GM12891 (cell line): Measurements from ENCODE around the gene RHO.
"Not testable (repeated sequence)": the region's sequence is repeated elsewhere in the genome, so short reads cannot be mapped to it uniquely, and the experiment has no call there.

Experiments used
- DNase-seq: peaks from one replicate; pipeline ENCODE4 v3.0.0; 2011; ENCODE audit warnings: low spot score; ENCODE audit not compliant: insufficient read length
- FAIRE-seq: peaks from 2 replicates; lab custom pipeline; 2011; peaks lifted over from hg19 to GRCh38; lab: Jason Lieb, UNC
- PAX5 ChIP-seq: IDR thresholded peaks from 2 replicates; pipeline ENCODE4 v1.6.1; 2011; ENCODE audit warnings: low read length, moderate library complexity, mild to moderate bottlenecking; ENCODE audit not compliant: insufficient read depth, severe bottlenecking
- POLR2A ChIP-seq: IDR thresholded peaks from 2 replicates; pipeline ENCODE4 v1.6.1; 2011; ENCODE audit warnings: low read depth, low read length, control low read depth
- POLR2AphosphoS5 ChIP-seq: IDR thresholded peaks from 2 replicates; pipeline ENCODE4 v1.6.1; 2011; ENCODE audit warnings: low read depth, low read length, control low read depth
- POU2F2 ChIP-seq: IDR thresholded peaks from 2 replicates; pipeline ENCODE4 v1.6.1; 2011; ENCODE audit warnings: low read depth, mild to moderate bottlenecking, control low read depth, low read length, moderate library complexity
- SPI1 ChIP-seq: IDR thresholded peaks from 2 replicates; pipeline ENCODE4 v1.6.1; 2011; ENCODE audit warnings: low read depth, low read length, control low read depth
- TAF1 ChIP-seq: IDR thresholded peaks from 2 replicates; pipeline ENCODE4 v1.6.1; 2011; ENCODE audit warnings: low read depth, low read length, control low read depth

Gene RHO

DNA sequence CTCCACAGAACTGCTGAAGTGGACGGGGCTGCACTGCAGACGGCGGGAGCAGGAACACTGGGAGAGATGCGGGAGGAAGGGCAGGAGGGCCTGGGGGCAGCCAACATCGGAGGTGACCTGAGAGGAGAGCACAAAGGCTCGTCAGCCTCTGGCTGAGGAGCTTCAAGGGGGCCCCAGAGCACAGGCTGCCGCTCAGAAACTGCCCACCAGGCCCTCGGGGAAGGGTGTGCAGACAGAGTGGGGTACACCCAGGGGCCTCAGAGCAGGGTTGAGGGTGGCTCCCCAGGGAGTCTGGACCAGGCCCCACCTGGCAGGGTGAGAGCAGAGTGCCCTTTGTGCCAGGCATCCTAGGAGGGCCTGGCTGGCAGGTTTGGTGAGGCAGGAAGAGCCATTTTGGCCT, 14.7 kb upstream of the RHO start:
- TF ChIP-seq POU2F2 (no peak), SPI1 (no peak), TAF1 (no peak), POLR2AphosphoS5 (no peak), POLR2A (no peak), PAX5 (no peak)
- no peak for FAIRE-seq
- DNase-seq = no peak

DNA sequence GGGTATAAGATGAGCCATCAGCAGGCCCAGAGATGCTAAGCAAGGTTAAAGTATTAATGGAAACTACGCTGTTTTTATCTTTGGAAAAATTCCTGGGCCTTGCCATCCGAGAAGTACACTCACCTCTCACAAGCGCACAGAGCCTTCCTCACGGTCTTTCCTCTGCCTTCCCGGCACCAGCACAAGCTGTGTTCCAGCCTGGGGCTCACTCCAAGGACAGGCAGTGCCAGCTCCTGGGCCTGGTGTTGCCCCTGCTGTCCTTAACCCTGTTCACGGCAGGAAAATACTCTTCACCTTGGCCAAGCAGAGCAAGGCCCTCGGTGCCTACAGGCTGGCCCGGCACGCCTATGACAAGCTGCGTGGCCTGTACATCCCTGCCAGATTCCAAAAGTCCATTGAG, 14.3 kb upstream of the RHO start:
- DNase-seq (no peak), FAIRE-seq (no peak)
- TF ChIP-seq POU2F2 = no peak
- no peak for TF ChIP-seq PAX5
- TF ChIP-seq POLR2AphosphoS5 = no peak
- no peak for TF ChIP-seq TAF1
- no peak for TF ChIP-seq SPI1
- TF ChIP-seq POLR2A = no peak

DNA sequence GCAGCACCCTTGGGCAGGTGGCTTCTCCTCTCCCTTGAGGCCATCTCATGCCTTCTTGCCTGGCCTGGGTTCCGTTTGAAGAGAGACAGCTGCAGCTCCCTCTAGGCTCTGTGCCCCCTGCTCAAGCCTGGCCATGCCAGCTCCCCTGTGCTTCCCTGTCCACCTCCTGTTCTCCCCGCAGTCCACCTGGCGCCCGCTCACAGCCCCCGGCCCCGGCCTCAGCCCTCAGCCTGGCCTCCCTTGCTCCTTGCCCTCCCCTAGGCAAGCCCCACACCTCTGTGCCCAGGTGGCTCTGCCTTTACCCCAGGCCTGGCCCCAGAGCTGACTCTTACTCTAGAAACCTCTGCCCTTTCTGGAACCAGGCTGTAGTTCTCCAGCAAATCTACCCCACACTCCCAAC, 13.9 kb upstream of the RHO start:
- FAIRE-seq (no peak), DNase-seq (no peak)
- TF ChIP-seq PAX5 (no peak), TAF1 (no peak), POU2F2 (no peak), SPI1 (no peak), POLR2AphosphoS5 (no peak), POLR2A (no peak)

DNA sequence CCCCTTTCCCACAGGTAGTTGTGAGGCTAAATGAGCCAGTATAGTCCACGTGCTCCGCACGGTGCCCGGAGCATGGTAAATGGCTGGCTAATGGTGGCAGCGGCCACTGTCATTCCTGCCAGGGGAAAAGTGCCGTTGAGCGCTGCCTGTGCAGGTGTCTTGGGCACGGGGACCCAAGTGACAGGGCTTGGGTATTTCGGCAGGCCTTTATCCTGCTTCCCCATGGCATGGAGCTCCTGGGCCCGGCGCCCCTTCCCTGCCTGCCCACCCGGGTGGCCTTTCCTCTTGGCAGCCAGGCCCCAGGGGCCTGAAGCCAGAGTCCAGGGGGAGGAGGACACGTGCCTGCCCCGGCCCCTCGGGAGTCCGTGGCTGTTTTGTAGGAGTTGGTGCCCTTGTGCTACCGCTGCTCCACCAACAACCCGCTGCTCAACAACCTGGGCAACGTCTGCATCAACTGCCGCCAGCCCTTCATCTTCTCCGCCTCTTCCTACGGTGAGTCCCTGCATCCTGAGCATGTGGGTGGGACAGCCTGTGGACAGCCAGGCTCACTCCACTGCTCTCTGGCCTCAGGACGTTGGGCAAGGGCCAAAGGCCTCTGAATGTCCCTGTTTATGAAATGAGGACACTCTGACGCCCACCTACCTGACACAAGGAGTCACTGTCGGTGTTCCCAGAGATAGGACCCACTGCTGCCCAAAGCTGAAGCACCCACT, 13.2 kb upstream of the RHO start:
- not testable (repeated sequence) for FAIRE-seq

DNA sequence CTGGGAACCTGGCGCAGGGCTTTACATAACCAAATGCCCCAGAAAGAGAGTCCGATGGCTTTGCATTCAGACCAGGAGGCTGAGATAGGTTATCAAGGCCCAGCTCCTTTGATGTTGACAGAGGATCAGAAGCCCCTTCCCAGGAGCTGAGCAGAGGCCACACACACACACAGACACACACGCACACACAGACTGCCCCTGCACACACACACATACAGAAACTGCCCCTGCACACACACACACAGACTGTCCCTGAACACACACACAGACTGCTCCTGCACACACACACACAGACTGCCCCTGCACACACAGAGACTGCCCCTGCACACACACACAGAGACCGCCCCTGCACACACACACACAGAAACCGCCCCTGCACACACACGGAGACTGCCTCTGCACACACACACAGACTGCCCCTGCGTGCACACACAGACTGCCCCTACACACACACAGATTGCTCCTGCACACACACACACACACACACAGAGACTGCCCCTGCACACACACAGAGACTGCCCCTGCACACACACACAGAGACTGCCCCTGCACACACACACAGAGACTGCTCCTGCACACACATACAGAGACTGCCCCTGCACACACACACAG, 12.5 kb upstream of the RHO start:
- FAIRE-seq = not testable (repeated sequence)

More for the DNA sequence above, 13.2 kb upstream of the RHO start:
- DNase-seq = not testable (repeated sequence)

DNA sequence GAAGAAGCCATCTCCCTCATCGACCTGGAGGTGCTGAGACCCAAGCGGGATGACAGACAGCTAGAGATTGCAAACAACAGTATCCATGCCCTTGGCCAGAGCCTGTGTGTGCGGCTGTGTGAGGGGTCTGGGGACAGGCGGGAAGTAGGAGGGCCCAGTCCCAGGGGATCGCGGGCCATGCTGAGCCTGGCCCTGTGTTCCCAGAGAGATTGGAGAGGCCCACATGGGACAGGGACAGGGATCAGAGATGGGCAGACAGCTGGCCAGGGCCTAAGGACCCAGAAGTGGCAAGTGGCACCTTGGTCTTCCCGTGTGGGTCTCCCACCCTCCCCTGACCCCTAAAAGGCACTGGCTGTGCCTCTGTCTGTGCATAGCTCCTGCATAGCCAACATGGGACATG, 10.9 kb upstream of the RHO start:
- FAIRE-seq = no peak
- no peak for DNase-seq
- TF ChIP-seq SPI1 = no peak
- TF ChIP-seq POU2F2 = no peak
- TF ChIP-seq PAX5 = no peak
- no peak for TF ChIP-seq POLR2A
- no peak for TF ChIP-seq POLR2AphosphoS5
- no peak for TF ChIP-seq TAF1

More for the DNA sequence above, 12.5 kb upstream of the RHO start:
- DNase-seq = not testable (repeated sequence)

DNA sequence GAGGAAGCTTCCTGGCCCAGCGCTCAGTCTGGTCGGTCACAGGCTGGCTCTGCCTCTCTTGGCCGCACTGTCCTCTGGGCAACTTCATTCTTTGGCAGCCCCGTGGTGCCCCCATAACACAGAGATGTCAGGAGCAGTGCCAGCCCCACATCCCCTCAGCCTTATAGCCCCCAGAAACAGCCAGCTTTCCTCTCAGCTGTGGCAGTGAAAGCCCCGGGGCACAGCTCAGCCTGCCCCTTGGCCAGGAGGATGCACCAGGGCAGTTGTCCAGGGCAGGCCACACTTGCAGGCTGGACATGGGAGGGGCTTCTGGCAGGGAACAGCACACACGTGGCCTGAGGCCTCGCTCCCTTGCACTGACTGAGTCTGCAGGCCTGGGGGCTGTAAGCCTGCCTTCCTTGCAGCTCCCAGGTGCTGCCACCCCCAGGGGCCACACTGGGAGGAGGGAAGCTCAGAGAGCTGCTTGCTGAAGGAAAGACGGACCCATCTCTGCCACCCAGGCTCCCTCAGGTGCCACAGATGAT, 10.3 kb upstream of the RHO start:
- FAIRE-seq (no peak), DNase-seq (no peak)
- TF ChIP-seq POLR2AphosphoS5 (no peak), PAX5 (no peak), SPI1 (no peak), POLR2A (no peak), POU2F2 (no peak), TAF1 (no peak)

DNA sequence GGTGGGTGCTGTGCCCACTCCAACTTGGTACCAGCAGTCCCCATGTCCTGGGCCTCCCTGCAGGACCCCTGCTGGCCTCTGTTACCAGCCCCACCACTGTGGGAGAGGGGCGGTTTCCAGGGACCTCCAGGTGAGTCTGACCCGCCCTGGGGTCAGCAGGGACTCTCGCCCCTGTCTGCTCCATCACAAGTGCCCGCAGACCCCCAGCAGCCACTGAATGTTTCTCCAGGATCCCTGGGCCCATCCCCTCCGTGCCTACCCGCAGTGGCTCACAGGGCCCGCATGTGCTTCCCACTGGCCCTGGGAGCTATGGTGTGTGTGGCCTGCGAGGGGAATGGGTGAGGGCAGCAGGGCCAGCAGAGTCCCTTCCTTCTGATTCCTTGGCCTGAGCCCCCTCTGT, 9.9 kb upstream of the RHO start:
- DNase-seq (no peak), FAIRE-seq (no peak)
- no peak for TF ChIP-seq POLR2A
- TF ChIP-seq PAX5 = no peak
- TF ChIP-seq SPI1 = no peak
- no peak for TF ChIP-seq POU2F2
- TF ChIP-seq TAF1 = no peak
- no peak for TF ChIP-seq POLR2AphosphoS5

DNA sequence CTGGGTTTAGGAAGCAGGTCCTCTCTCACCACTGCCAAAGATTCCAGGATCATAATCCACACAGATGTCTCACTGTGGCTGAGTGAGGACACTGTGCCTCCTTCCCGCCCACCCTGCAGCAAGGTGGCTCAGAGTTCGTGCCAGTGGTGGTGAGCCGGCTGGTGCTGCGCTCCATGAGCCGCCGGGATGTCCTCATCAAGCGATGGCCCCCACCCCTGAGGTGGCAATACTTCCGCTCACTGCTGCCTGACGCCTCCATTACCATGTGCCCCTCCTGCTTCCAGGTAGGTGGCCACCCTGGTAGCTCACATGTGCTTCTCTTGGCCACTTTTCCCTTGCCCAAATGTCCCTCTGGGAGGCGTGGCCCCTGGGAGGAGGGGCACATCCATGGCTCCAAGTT, 9.0 kb upstream of the RHO start:
- FAIRE-seq (no peak), DNase-seq (no peak)
- TF ChIP-seq POLR2A (no peak), POU2F2 (no peak), TAF1 (no peak), POLR2AphosphoS5 (no peak), SPI1 (no peak)

DNA sequence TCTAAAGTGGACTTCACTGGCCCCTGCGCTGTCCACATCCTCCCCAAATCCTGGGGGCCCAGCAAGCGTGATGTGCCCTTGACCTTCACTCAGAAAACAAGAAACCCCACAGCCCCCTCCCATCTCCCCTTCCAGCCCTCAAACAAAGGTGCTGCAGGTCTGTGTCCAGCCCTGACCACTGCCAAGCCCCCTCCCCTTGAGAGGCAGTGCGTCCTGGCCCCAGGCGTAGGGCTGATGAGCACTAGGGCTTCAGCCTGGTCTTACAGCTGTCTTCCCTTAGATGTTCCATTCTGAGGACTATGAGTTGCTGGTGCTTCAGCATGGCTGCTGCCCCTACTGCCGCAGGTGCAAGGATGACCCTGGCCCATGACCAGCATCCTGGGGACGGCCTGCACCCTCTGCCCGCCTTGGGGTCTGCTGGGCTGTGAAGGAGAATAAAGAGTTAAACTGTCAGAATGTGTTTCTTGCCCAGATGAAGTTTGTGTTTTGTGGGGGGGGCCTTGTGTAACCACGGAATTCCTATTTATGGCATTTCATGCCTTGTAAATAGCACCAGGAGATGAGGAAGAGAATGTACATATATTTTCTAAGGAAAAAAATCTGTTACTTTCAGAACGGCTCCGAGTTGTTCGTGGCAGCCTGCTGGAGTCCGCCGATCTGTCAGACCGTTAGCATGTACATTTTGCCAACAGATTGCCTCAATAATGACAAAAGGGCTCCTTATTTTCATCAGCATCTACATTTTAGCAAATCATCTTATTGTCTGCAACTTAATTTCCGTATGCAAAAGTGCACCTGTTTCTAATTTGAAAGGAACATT, 8.3 kb upstream of the RHO start:
- no peak for FAIRE-seq
- no peak for TF ChIP-seq SPI1
- no peak for TF ChIP-seq TAF1
- TF ChIP-seq POLR2A = no peak
- no peak for TF ChIP-seq POU2F2
- no peak for TF ChIP-seq PAX5
- TF ChIP-seq POLR2AphosphoS5 = no peak

More for the DNA sequence above, 8.3 kb upstream of the RHO start:
- no peak for DNase-seq
